Activated T-helper 9 cell treated with anti-CD3 and anti-CD28 coated beads, Interleukin-2, amount 50 U/mL, for 16 hours (primary cell): ENCODE results near the gene MEIS3.

Source experiments
- DNase-seq: peaks from one replicate; pipeline ENCODE4 v3.0.0-alpha.2; 2020; ENCODE audit warnings: low read depth

MEIS3 gene

DNA sequence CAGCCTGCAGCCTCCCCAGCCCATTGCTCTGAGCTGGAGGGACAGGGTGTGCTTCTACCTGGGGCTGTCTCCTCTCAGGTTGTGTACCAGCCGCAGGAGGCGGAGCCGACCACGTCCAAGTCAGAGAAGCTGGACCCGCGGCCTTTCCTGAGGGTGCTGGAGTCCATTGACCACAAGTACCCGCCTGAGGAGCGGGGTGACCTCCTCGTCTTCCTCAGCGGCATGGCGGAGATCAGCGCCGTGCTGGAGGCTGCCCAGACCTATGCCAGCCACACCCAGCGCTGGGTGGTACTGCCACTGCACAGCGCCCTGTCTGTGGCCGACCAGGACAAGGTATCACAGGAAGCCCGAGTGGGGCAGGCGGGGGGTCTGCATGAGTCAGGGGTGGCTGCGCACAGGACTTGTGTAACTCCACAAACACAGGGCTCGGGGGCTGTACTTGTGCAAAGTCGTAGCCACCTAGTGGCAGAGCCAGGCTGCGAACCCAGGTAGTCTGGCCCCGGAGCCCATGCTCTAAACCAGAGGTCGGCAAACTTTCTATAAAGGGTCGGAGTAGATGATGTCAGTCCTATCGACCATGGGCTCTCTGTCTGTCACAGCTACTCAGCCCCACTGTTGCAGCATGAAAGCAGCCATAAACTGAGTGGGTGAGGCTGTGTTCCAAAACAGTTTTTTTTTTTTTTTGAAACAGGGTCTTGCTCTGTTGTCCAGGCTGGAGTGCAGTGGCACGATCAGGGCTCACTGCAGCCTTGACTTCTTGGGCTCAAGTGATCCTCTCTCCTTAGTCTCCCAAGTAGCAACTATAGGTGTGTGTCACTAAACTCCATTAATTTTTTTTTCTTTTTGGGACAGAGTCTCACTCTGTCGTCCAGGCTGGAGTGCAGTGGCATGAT is 61.3 kb downstream of the MEIS3 start:
- DNase-seq: no peak

DNA sequence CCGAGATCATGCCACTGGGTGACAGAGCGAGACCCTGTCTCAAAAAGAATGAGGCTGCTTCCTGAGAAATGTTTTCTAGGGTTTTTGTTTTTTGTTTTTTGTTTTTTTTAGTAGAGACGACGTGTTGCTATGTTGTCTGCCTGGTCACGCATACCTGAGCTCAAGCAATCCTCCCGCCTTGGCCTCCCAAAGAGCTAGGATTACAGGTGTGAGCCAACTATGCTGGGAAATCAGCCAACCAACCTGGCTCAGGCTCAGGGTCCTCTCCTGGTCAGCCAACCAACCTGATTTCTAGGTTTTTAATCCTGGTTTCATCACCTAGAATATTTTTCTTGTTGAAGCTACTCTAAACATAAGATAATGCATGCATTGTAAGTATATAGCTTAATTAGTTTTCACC is 62.4 kb downstream of the MEIS3 start:
- DNase-seq: no peak

DNA sequence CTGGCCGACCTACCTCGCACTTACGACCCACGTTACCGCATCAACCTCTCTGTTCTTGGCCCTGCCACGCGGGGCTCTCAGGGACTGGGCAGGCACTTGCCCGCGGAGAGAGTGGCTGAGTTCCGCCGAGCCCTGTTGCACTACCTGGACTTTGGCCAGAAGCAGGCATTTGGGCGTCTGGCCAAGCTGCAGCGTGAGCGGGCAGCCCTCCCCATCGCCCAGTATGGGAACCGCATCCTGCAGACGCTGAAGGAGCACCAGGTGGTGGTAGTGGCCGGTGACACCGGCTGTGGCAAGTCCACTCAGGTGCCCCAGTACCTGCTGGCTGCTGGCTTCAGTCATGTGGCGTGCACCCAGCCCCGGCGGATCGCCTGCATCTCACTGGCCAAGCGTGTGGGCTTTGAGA is 66.0 kb downstream of the MEIS3 start:
- no peak for DNase-seq
